Right lobe of liver (tissue), 6 donors: Measurements from ENCODE around the gene WDR18. TPM values are rescaled to one million over a fixed set of nuclear protein-coding genes. Genes with fewer than 3 reads are reported as not detected.
A peak's percentile ranks its signal among the peaks of the same experiment; 100 is the strongest.

Experiments
- ATAC-seq, 4 donors: fragments of 200-7000 bp; cut with Tn5 transposase; one replicate each; pipeline ENCODE4 v1.9.1; 2020; ENCODE audit warnings: mild to moderate bottlenecking in 4 of 4, moderate library complexity in 4 of 4
- DNase-seq, 3 donors: peaks; one replicate each; pipeline ENCODE4 v3.0.0-alpha.2; 2020
- H3K27ac ChIP-seq, 3 donors: fragments of 200-600 bp; one replicate each; pipeline ENCODE4 v1.8.0; 2022
- H3K27me3 ChIP-seq, 2 donors: fragments of 200-600 bp; one replicate each; pipeline ENCODE4 v1.8.0; 2022
- H3K36me3 ChIP-seq, 4 donors: fragments of 200-600 bp; sonication (generic) in 1 of 4; one replicate each; pipeline versions ENCODE4 v1.5.1 to v1.8.0; 2017 to 2022; ENCODE audit warnings: control low read depth in 1 of 4
- H3K4me1 ChIP-seq, 4 donors: fragments of 200-600 bp; sonication (generic) in 1 of 4; one replicate each; pipeline versions ENCODE4 v1.5.1 to v1.8.0; 2017 to 2022; ENCODE audit warnings: control low read depth in 1 of 4
- H3K4me3 ChIP-seq, 3 donors: fragments of 200-600 bp; one replicate each; pipeline ENCODE4 v1.8.0; 2022
- H3K9me3 ChIP-seq, 4 donors: fragments of 200-600 bp; sonication (generic) in 1 of 4; one replicate each; pipeline versions ENCODE4 v1.5.1 to v1.8.0; 2017 to 2022; ENCODE audit warnings: control low read depth in 1 of 4
- CTCF ChIP-seq, 4 donors: fragments of 200-600 bp in 3 of 4; fragments of 450-650 bp in 1 of 4; IDR thresholded peaks; one replicate each; pipeline versions ENCODE4 v1.5.1 to v1.8.0; 2016 to 2022; ENCODE audit warnings: antibody characterized with exemption in 4 of 4, mild to moderate bottlenecking in 2 of 4
- POLR2A ChIP-seq: fragments of 450-650 bp; IDR thresholded peaks from one replicate; pipeline ENCODE4 v1.6.1; 2017; ENCODE audit warnings: antibody characterized with exemption, mild to moderate bottlenecking
- WGBS: methylation state at CpG from one replicate; pipeline ENCODE4 v1.1.6; 2018; ENCODE audit warnings: low coverage, low lambda C conversion rate; ENCODE audit not compliant: insufficient coverage; ENCODE audit errors: missing lambda C conversion rate; 5-methylcytosine and 5-hydroxymethylcytosine counted together
- intact Hi-C, 2 donors: fragments of 100-400 bp; cut with DNase I; formaldehyde crosslinking; loops; one replicate each; pipeline versions ENCODE4 v1.11.2 to v1.14.1; 2022
- small RNA-seq, 2 experiments: library from RNA; depleted of rRNA; stranded (forward); fragments of <200 nt; gene quantifications; one replicate each; pipeline ENCODE3, GENCODE V24; 2016
- total RNA-seq, 6 experiments: library from RNA; depleted of rRNA in 2 of 6; stranded (reverse); fragments of >200 nt in 2 of 6; fragmentation: NEBNext Ultra II Directional in 3 of 6; extraction: Animal tissue kit (Norgen Biotek cat#: 25700) in 3 of 6; gene quantifications; one replicate each; pipeline versions ENCODE4 v1.1.0 to v1.2.4, GENCODE V29; 2016 to 2023
- donor health status: DM: no; HTN: yes; CAD: no.
- donor health status: DM: no; HTN: no; CAD: no.
- donor health status: DM: no; HTN: no; CAD: no.
- donor health status: DM: no; HTN: yes; CAD: no.
- donor health status: DM: no; HTN: yes; CAD: no.

Gene WDR18
- total RNA-seq, 6 experiments from 2014 or later: 19.0 to 56.2 (median 29.7) TPM

- no peak overlapping the region for H3K4me3 ChIP-seq
- H3K4me1 ChIP-seq: peaks cover 0 to 10% (median 3%) of the 10 kb centered on the region in 4 donors
- intact Hi-C loops: no loop called here
- WGBS: 80% methylated on average over 1 of the region's 43 CpGs
- no peaks in the 10 kb centered on the region for H3K9me3 ChIP-seq
- ATAC-seq: no peak
- peak in 2 of 3 donors; percentile 24 to 60 for DNase-seq
- no peaks in the 10 kb centered on the region for H3K27me3 ChIP-seq
- no peak for TF ChIP-seq CTCF (IDR thresholded peaks at IDR 0.05)
- no peak for TF ChIP-seq POLR2A
- H3K27ac ChIP-seq: no peak overlapping the region
- no peaks in the 10 kb centered on the region for H3K36me3 ChIP-seq
Observed at GRCh38 chr19:1041835-1042685, 57.9 kb downstream of the WDR18 start.

GRCh38 chr19:1042689-1043511 lies 58.8 kb downstream of the WDR18 start:
- no peak for ATAC-seq
- 60% methylated on average over 3 of the region's 23 CpGs for WGBS
- H3K9me3 ChIP-seq: no peaks in the 10 kb centered on the region
- intact Hi-C loops: no loop called here
- H3K4me1 ChIP-seq: peaks cover 0 to 10% (median 3%) of the 10 kb centered on the region in 4 donors
- H3K27me3 ChIP-seq: no peaks in the 10 kb centered on the region
- no peaks in the 10 kb centered on the region for H3K36me3 ChIP-seq
- H3K4me3 ChIP-seq: no peak overlapping the region
- TF ChIP-seq CTCF (IDR thresholded peaks at IDR 0.05): no peak
- no peak for TF ChIP-seq POLR2A
- no peak overlapping the region for H3K27ac ChIP-seq
- peak in 1 of 3 donors; percentile 33 for DNase-seq

Small RNA genes within 50 kb of the gene (small RNA-seq; reads per million reads assigned to genes)
- 0 to 0.58 reads per million in 2 experiments for gene RNU6-2

Other genes with a start within 250 kb of the WDR18 start
- gene MISP, start 233.2 kb upstream of the WDR18 start, total RNA-seq: under 1 TPM in 1 of 6 experiments, not detected in 5; 0.09 TPM
- gene PTBP1, start 186.9 kb upstream of the WDR18 start, total RNA-seq: 100 to 1,000 TPM in 5 of 6 experiments, 10 to 100 TPM in 1; 91.1 to 150 (median 129) TPM
- gene PLPPR3, start 162.4 kb upstream of the WDR18 start, total RNA-seq: not detected
- 1 to 10 TPM in 2 of 6 experiments, under 1 TPM in 1, not detected in 3; 0.15 to 3.6 (median 1.8) TPM for gene AZU1, start 156.5 kb upstream of the WDR18 start, total RNA-seq
- 1 to 10 TPM in 2 of 6 experiments, not detected in 4; 2.3 to 2.9 TPM for gene PRTN3, start 143.3 kb upstream of the WDR18 start, total RNA-seq
- 1 to 10 TPM in 2 of 6 experiments, under 1 TPM in 1, not detected in 3; 0.59 to 4.2 (median 3.3) TPM for gene ELANE, start 132.0 kb upstream of the WDR18 start, total RNA-seq
- 1 to 10 TPM; 3.5 to 9.6 (median 7.8) TPM for gene CFD, start 124.7 kb upstream of the WDR18 start, total RNA-seq
- gene MED16, start 91.2 kb upstream of the WDR18 start, total RNA-seq: 10 to 100 TPM; 32.0 to 35.7 (median 33.3) TPM
- gene RNU6-9, start 90.9 kb upstream of the WDR18 start, total RNA-seq: not detected
- gene R3HDM4, start 71.1 kb upstream of the WDR18 start, total RNA-seq: 10 to 100 TPM; 14.5 to 28.2 (median 20.5) TPM
- gene KISS1R, start 67.0 kb upstream of the WDR18 start, total RNA-seq: under 1 TPM in 1 of 6 experiments, not detected in 5; 0.47 TPM
- 1 to 10 TPM in 5 of 6 experiments, under 1 TPM in 1; 0.74 to 5.3 (median 1.9) TPM for gene ARID3A, start 58.3 kb upstream of the WDR18 start, total RNA-seq
- gene GRIN3B, start 16.1 kb downstream of the WDR18 start, total RNA-seq: under 1 TPM in 1 of 6 experiments, not detected in 5; 0.06 TPM
- gene TMEM259, start 36.8 kb downstream of the WDR18 start, total RNA-seq: 100 to 1,000 TPM in 2 of 6 experiments, 10 to 100 TPM in 4; 82.6 to 180 (median 93.2) TPM
- not detected for gene RNU6-2, start 37.2 kb downstream of the WDR18 start, total RNA-seq
- 10 to 100 TPM; 16.4 to 53.8 (median 22.2) TPM for gene CNN2, start 42.3 kb downstream of the WDR18 start, total RNA-seq
- 10 to 100 TPM in 3 of 6 experiments, 1 to 10 TPM in 3; 4.8 to 14.6 (median 9.1) TPM for gene ABCA7, start 55.8 kb downstream of the WDR18 start, total RNA-seq
- gene ARHGAP45, start 82.8 kb downstream of the WDR18 start, total RNA-seq: 1 to 10 TPM; 4.2 to 10.0 (median 7.3) TPM
- 100 to 1,000 TPM; 112 to 256 (median 131) TPM for gene POLR2E, start 111.0 kb downstream of the WDR18 start, total RNA-seq
- 100 to 1,000 TPM; 204 to 389 (median 212) TPM for gene GPX4, start 119.6 kb downstream of the WDR18 start, total RNA-seq
- gene SBNO2, start 189.9 kb downstream of the WDR18 start, total RNA-seq: 10 to 100 TPM; 21.5 to 54.4 (median 25.5) TPM
- gene STK11, start 221.4 kb downstream of the WDR18 start, total RNA-seq: 10 to 100 TPM; 23.8 to 34.0 (median 29.5) TPM